Adipocyte (in vitro differentiated cells): ENCODE measurements around the gene ZNF75A.

ENCODE experiments used
- DNase-seq: peaks from one replicate; pipeline ENCODE4 v3.0.0-alpha.2; 2015; ENCODE audit warnings: low read depth
- H3K27me3 ChIP-seq: replicated peaks from 2 replicates; pipeline ENCODE4 v1.7.0; 2013; ENCODE audit warnings: mild to moderate bottlenecking, low read length, moderate library complexity; ENCODE audit not compliant: control insufficient read depth, insufficient read depth
- H3K36me3 ChIP-seq: 2 replicates; pipeline ENCODE4 v1.7.0; 2013; ENCODE audit warnings: low read length, mild to moderate bottlenecking, moderate library complexity; ENCODE audit not compliant: control insufficient read depth, insufficient read depth, severe bottlenecking
- H3K4me1 ChIP-seq: 2 replicates; pipeline ENCODE4 v1.7.0; 2013; ENCODE audit warnings: mild to moderate bottlenecking, low read length, moderate library complexity; ENCODE audit not compliant: control insufficient read depth, insufficient read depth
- H3K4me3 ChIP-seq: 2 replicates; pipeline ENCODE4 v1.7.0; 2013; ENCODE audit warnings: mild to moderate bottlenecking, low read length, moderate library complexity
- H3K9ac ChIP-seq: 2 replicates; pipeline ENCODE4 v1.7.0; 2013; ENCODE audit warnings: mild to moderate bottlenecking, low read length, moderate library complexity
- H3K9me3 ChIP-seq: 2 replicates; pipeline ENCODE4 v1.7.0; 2013; ENCODE audit warnings: mild to moderate bottlenecking, low read length, moderate library complexity; ENCODE audit not compliant: control insufficient read depth

The ZNF75A gene

DNA sequence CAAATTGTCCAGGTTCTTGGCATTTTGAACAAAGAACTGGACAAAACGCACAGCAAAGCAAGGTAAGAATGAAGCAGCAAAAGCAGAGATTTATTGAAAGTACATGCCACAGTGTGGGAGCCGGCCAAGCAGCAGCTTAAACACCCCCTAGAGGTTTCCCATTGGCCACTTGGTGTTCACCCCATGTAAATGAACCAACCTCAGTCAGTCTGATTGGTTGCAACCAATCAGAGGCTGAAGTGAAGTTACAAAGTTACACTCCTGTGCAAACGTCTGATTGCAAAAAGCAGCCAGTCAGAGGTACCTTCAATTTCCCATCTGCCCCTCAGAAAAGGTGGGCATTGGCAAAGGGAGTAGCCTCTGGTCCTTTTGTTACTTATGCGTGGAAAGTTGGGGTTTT is 30.8 kb upstream of the ZNF75A start:
- Histone ChIP-seq H3K4me3 (no peak overlapping the region), H3K4me1 (no peaks in the 10 kb centered on the region), H3K27me3 (no peaks in the 10 kb centered on the region), H3K9me3 (no peaks in the 10 kb centered on the region), H3K36me3 (no peaks in the 10 kb centered on the region), H3K9ac (no peak overlapping the region)
- no peak for DNase-seq

GRCh38 chr16:3274947-3275346 is 30.4 kb upstream of the ZNF75A start:
- no peaks in the 10 kb centered on the region for H3K36me3 ChIP-seq
- DNase-seq: no peak
- no peaks in the 10 kb centered on the region for H3K27me3 ChIP-seq
- no peaks in the 10 kb centered on the region for H3K4me1 ChIP-seq
- H3K9me3 ChIP-seq: no peaks in the 10 kb centered on the region
- H3K9ac ChIP-seq: no peak overlapping the region
- H3K4me3 ChIP-seq: no peak overlapping the region

DNA sequence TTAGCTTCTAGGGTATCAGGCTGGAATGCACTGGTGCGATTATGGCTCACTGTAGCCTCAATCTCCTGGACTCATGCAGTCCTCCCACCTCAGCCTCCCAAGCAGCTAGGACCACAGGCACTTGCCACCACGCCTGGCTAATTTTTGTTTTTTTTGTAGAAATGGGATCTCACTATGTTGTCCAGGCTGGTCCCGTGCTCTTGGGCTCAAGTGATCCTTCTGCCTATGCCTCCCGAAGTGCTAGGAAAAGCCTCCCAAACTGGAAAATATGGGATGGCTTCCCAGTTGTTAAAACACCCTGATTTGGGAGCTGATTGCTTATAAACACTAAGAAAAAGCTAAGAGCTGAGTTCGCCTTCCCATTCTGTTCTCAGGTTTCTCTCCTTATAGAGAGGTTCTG is 28.6 kb upstream of the ZNF75A start:
- DNase-seq: no peak
- H3K27me3 ChIP-seq: no peaks in the 10 kb centered on the region
- no peak overlapping the region for H3K9ac ChIP-seq
- no peaks in the 10 kb centered on the region for H3K4me1 ChIP-seq
- H3K4me3 ChIP-seq: no peak overlapping the region
- no peaks in the 10 kb centered on the region for H3K36me3 ChIP-seq
- no peaks in the 10 kb centered on the region for H3K9me3 ChIP-seq

DNA sequence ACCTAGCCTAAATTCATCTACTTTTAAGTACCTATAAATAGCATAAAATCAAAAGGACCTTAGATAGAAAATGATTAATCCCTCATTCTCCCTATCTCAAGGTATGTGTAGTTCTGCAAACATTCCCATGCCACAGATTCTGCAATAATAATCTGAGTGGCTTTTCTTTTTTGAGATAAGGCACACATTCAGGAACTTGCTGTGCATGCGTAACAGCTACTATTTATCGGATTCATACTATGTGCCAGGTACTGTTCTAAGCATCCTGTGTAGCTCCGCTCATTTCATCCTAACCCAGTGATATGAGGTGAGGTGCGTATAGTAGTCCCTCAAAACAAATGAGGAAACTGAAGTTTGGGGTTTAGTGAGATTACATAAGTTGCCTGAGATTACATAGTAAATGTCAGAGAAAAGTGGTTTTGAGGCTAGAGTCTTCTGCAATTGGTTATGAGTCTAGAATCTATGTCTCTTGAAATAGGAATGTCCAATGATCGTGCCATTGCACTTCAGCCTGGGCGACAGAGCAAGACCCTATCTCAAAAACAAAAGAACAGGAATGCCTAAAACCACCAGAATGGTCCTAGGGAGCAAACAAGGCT is 24.0 kb upstream of the ZNF75A start:
- H3K36me3 ChIP-seq: peaks cover 11% of the 10 kb centered on the region
- no peak overlapping the region for H3K9ac ChIP-seq
- no peaks in the 10 kb centered on the region for H3K27me3 ChIP-seq
- DNase-seq: no peak
- H3K9me3 ChIP-seq: no peaks in the 10 kb centered on the region
- no peak overlapping the region for H3K4me3 ChIP-seq
- peaks cover 19% of the 10 kb centered on the region for H3K4me1 ChIP-seq

DNA sequence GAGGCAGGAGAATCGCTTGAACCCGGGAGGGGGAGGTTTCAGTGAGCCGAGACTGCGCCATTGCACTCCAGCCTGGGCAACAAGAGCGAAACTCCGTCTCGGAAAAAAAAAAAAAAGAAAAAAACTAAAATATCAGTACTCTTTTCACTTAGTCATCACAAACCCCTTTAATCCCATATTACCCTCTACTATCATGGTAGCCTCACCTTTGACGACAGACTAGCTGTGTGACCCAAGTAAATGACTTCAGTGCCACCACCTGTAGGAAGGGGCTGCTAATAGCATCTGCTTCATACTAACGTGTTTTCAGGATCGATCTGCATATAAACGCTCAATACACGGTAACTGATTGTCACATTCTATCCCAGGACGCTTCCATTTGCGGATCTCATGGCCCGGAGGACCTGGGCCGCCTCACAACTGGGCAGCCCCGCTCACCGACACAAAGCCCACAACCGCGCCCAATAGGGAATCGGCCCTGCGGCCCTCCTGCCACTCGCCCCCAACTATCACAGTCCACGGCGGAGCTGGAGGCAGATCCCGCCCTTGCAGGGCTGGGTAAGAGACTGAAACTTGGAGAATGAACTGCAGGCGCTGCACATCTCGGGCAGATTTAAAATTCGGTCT is 23.1 kb upstream of the ZNF75A start:
- Histone ChIP-seq H3K4me3 (peak overlapping the region; percentile 99), H3K36me3 (peaks cover 17% of the 10 kb centered on the region), H3K4me1 (peaks cover 19% of the 10 kb centered on the region), H3K9ac (peak overlapping the region; percentile 99), H3K27me3 (no peaks in the 10 kb centered on the region), H3K9me3 (no peaks in the 10 kb centered on the region)
- DNase-seq: no peak

DNA sequence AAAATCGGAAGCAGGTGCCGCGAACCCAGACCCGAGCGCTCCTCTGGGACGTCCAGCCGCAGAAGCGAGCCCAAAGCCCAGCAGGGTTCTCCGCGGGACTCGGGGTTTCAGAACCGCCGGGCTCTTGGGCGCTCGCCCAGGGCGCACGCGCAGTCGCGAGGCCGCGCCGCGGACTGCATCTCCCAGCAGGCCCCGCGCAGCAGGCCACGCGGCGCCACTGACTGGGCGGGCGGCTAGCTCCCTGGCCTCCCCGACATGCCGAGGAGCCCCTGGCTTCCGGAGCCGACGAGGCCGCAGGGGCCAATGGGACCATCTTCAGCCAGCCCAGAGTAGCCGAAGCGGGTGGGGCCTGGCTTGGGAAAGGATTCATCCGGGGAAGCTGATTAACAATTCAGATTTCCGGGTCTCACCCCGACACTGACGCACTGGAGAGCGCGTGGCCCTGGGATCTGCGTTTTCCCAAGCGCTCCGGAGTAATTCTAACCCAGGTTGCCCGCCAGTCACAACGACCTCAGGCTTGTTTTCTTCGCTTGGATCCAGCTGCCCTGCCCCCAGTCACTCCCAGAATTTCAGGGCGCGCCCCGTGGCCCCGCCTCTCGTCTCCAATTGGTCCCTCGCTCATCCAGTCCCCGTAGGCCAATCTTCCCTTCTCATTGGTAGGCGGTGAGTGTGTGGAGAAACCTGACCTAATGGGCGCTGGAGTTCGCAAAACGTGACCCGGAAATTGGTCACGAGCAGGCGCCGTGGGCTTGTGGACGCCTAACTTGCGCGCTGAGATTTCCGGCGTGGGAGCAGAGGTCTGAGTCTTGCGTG is 22.4 kb upstream of the ZNF75A start, which contains the start of gene ZNF263:
Gene ZNF263 (plus strand): TSS at position 762 of the 813 bp plus-strand sequence. CDS start 328 bp downstream, outside the sequence.
- H3K9me3 ChIP-seq: no peaks in the 10 kb centered on the region
- peaks cover 17% of the 10 kb centered on the region for H3K36me3 ChIP-seq
- H3K9ac ChIP-seq: peak within 1 kb of the TSS; percentile 99
- no peaks in the 10 kb centered on the region for H3K27me3 ChIP-seq
- H3K4me3 ChIP-seq: peak within 1 kb of the TSS; percentile 99
- DNase-seq: peak; percentile 99
- H3K4me1 ChIP-seq: peaks cover 19% of the 10 kb centered on the region

GRCh38 chr16:3283543-3284447 is 21.5 kb upstream of the ZNF75A start:
- H3K9me3 ChIP-seq: peaks cover 7% of the 10 kb centered on the region
- no peak for DNase-seq
- H3K36me3 ChIP-seq: peaks cover 24% of the 10 kb centered on the region
- H3K4me1 ChIP-seq: peaks cover 19% of the 10 kb centered on the region
- peak overlapping the region; percentile 99 for H3K9ac ChIP-seq
- H3K4me3 ChIP-seq: peak overlapping the region; percentile 99
- no peaks in the 10 kb centered on the region for H3K27me3 ChIP-seq

DNA sequence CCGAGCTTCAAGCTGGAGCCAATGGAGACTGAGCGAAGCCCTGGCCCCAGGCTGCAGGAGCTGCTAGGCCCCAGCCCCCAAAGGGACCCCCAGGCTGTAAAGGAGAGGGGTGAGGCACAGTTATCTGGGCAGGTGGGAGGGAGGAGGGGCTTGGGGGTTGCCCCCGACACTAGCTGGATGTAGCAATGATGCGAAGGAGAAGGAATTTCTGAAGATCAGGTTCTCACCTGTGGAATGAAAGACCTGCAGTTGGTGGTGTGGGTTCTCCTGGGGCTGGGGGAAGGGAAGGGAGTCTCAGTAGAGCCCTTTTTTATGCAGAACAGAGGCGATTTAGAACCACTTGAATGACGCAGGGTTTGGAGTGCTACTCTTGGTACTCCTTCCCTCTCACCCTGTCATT is 20.2 kb upstream of the ZNF75A start:
- peaks cover 37% of the 10 kb centered on the region for H3K36me3 ChIP-seq
- H3K27me3 ChIP-seq: no peaks in the 10 kb centered on the region
- no peak overlapping the region for H3K9ac ChIP-seq
- peaks cover 21% of the 10 kb centered on the region for H3K9me3 ChIP-seq
- peaks cover 19% of the 10 kb centered on the region for H3K4me1 ChIP-seq
- DNase-seq: no peak
- H3K4me3 ChIP-seq: peak overlapping the region; percentile 99

- H3K9me3 ChIP-seq: peaks cover 55% of the 10 kb centered on the region
- no peak overlapping the region for H3K9ac ChIP-seq
- H3K36me3 ChIP-seq: peaks cover 73% of the 10 kb centered on the region
- peaks cover 7% of the 10 kb centered on the region for H3K4me1 ChIP-seq
- no peaks in the 10 kb centered on the region for H3K27me3 ChIP-seq
- DNase-seq: no peak
- H3K4me3 ChIP-seq: peak overlapping the region; percentile 46
Observed at GRCh38 chr16:3289998-3290673, 15.2 kb upstream of the ZNF75A start.

DNA sequence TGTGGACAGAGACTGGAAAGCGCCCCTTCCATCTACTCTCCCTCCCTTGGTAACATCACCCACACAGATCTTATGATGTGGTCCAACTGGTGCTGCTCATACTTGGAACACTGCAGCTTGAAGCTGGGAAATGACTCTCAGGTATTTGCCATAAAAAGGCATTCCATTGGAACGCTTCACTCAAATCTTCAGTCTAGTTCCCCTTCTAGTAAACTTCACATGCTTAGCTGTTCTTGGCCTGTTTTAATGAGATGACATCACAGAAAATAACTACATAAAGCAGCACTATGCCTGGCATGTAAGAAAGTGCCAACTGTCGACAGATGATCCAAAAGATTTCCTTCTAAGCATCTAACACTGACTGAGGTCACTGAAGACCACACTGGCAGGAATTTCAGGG is 12.7 kb upstream of the ZNF75A start:
- H3K9ac ChIP-seq: no peak overlapping the region
- DNase-seq: peak; percentile 24
- peaks cover 68% of the 10 kb centered on the region for H3K9me3 ChIP-seq
- H3K27me3 ChIP-seq: no peaks in the 10 kb centered on the region
- H3K4me3 ChIP-seq: peak overlapping the region; percentile 46
- H3K4me1 ChIP-seq: no peaks in the 10 kb centered on the region
- peaks cover 66% of the 10 kb centered on the region for H3K36me3 ChIP-seq
